SK-N-SH (cell line): ENCODE results near the gene MUS81. TPM values are rescaled to one million over a fixed set of nuclear protein-coding genes. Genes with fewer than 3 reads are reported as not detected.

ENCODE experiments used
- CTCF ChIA-PET: fragments of 300-600, 350-600 bp; formaldehyde crosslinking; extraction: SDS; loops from one replicate; lab custom pipeline; 2021; lab: Yijun Ruan, JAX
- POLR2A ChIA-PET: fragments of 350-600 bp; sonication (Branson Sonifier 250); formaldehyde crosslinking; extraction: SDS; loops from one replicate; lab custom pipeline; 2020; ENCODE audit warnings: antibody characterized with exemption, inconsistent platforms; lab: Yijun Ruan, JAX
- DNase-seq: peaks from one replicate; pipeline ENCODE4 v3.0.0; 2012
- H2AFZ ChIP-seq: fragments of 200-600 bp; sonication (generic); 2 replicates; pipeline ENCODE4 v1.8.1; 2016; ENCODE audit warnings: antibody characterized with exemption, mild to moderate bottlenecking, low read depth
- H3F3A ChIP-seq: fragments of 200-600 bp; sonication (generic); replicated peaks from 2 replicates; pipeline ENCODE3; 2016; ENCODE audit warnings: antibody characterized with exemption, mild to moderate bottlenecking; ENCODE audit not compliant: insufficient read depth
- H3K27ac ChIP-seq, 2 experiments: fragments of 200-500 bp in 1 of 2; fragments of 200-600 bp in 1 of 2; sonication (Bioruptor generic) in 1 of 2; sonication (generic), shearing (Covaris generic) in 1 of 2; 2 replicates each; pipeline versions ENCODE4 v1.5.1 to v1.6.1; 2014 to 2016; ENCODE audit warnings: low read depth in 2 of 2, inconsistent platforms in 1 of 2, low read length in 1 of 2, mild to moderate bottlenecking in 1 of 2, mixed read lengths in 1 of 2
- H3K27me3 ChIP-seq: fragments of 200-600 bp; sonication (generic), shearing (Covaris generic); 2 replicates; pipeline ENCODE4 v1.6.1; 2016; ENCODE audit warnings: mixed run types; ENCODE audit not compliant: insufficient read depth
- H3K36me3 ChIP-seq, 2 experiments: fragments of 200-500 bp in 1 of 2; fragments of 200-600 bp in 1 of 2; sonication (Bioruptor generic) in 1 of 2; sonication (generic) in 1 of 2; replicated peaks in 1 of 2; 2 replicates each; pipeline versions ENCODE3 to v1.5.1; 2014 to 2016; ENCODE audit warnings: low read length in 1 of 2, mild to moderate bottlenecking in 1 of 2; ENCODE audit not compliant: insufficient read depth in 2 of 2, control insufficient read depth in 1 of 2
- H3K4me1 ChIP-seq, 2 experiments: fragments of 200-500 bp in 1 of 2; fragments of 200-600 bp in 1 of 2; sonication (Bioruptor generic) in 1 of 2; sonication (generic), shearing (Covaris generic) in 1 of 2; 2 replicates each; pipeline versions ENCODE4 v1.5.1 to v1.6.1; 2014 to 2016; ENCODE audit warnings: low read depth in 1 of 2, low read length in 1 of 2, mixed run types in 1 of 2; ENCODE audit not compliant: insufficient read depth in 2 of 2, control insufficient read depth in 1 of 2
- H3K4me2 ChIP-seq: fragments of 200-600 bp; sonication (generic), shearing (Covaris generic); 2 replicates; pipeline ENCODE4 v1.6.1; 2017; ENCODE audit warnings: mixed run types
- H3K4me3 ChIP-seq, 2 experiments: fragments of 200-500 bp in 1 of 2; fragments of 200-600 bp in 1 of 2; sonication (Bioruptor generic) in 1 of 2; sonication (generic), shearing (Covaris generic) in 1 of 2; 2 replicates each; pipeline versions ENCODE4 v1.5.1 to v1.8.1; 2014 to 2016; ENCODE audit warnings: low read depth in 2 of 2, inconsistent platforms in 1 of 2, low read length in 1 of 2, mild to moderate bottlenecking in 1 of 2, mixed read lengths in 1 of 2, moderate library complexity in 1 of 2
- H3K79me2 ChIP-seq: fragments of 200-600 bp; sonication (generic); 2 replicates; pipeline ENCODE4 v1.8.1; 2017; ENCODE audit warnings: mild to moderate bottlenecking; ENCODE audit not compliant: insufficient read depth
- H3K9ac ChIP-seq: fragments of 200-600 bp; sonication (generic); 2 replicates; pipeline ENCODE4 v1.6.1; 2017; ENCODE audit warnings: mixed run types
- H3K9me2 ChIP-seq: fragments of 200-600 bp; sonication (generic); 2 replicates; pipeline ENCODE4 v1.6.1; 2017; ENCODE audit warnings: mixed run types
- H3K9me3 ChIP-seq: fragments of 200-600 bp; sonication (generic); 2 replicates; pipeline ENCODE4 v1.6.1; 2017; ENCODE audit warnings: mixed run types, mild to moderate bottlenecking, moderate library complexity
- H4K20me1 ChIP-seq: fragments of 200-600 bp; sonication (generic); 2 replicates; pipeline ENCODE4 v1.6.1; 2017; ENCODE audit warnings: mild to moderate bottlenecking, mixed run types; ENCODE audit not compliant: insufficient read depth
- ELF1 ChIP-seq: IDR thresholded peaks from 2 replicates; pipeline ENCODE4 v1.4.0; 2012
- GATA2 ChIP-seq: sonication (generic); formaldehyde crosslinking; IDR thresholded peaks from 2 replicates; pipeline ENCODE4 v1.5.0; 2020; ENCODE audit warnings: mild to moderate bottlenecking, missing genetic modification reagents
- MEF2A ChIP-seq: IDR thresholded peaks from 2 replicates; pipeline ENCODE4 v1.4.0; 2012; ENCODE audit warnings: low read depth, borderline replicate concordance
- MXI1 ChIP-seq: IDR thresholded peaks from 2 replicates; pipeline ENCODE4 v1.6.1; 2012; ENCODE audit warnings: mild to moderate bottlenecking, low read depth, low read length, improper control_type of control experiment
- PBX3 ChIP-seq: IDR thresholded peaks from 2 replicates; pipeline ENCODE4; 2012
- RAD21 ChIP-seq: IDR thresholded peaks from 2 replicates; pipeline ENCODE4 v1.6.1; 2012; ENCODE audit warnings: mild to moderate bottlenecking, low read length
- REST ChIP-seq: IDR thresholded peaks from 2 replicates; pipeline ENCODE4 v1.6.1; 2012; ENCODE audit warnings: mild to moderate bottlenecking, low read depth, low read length, moderate library complexity
- RFX5 ChIP-seq: IDR thresholded peaks from 2 replicates; pipeline ENCODE4 v1.6.1; 2012; ENCODE audit warnings: mild to moderate bottlenecking, improper control_type of control experiment, low read length
- SIN3A ChIP-seq: IDR thresholded peaks from 2 replicates; pipeline ENCODE4 v1.6.1; 2012; ENCODE audit warnings: low read depth, mild to moderate bottlenecking, low read length, moderate library complexity, borderline replicate concordance
- SMC3 ChIP-seq: IDR thresholded peaks from 2 replicates; pipeline ENCODE4 v1.6.1; 2012; ENCODE audit warnings: low read depth, low read length, improper control_type of control experiment
- TEAD4 ChIP-seq: IDR thresholded peaks from 2 replicates; pipeline ENCODE4 v1.4.0; 2012; ENCODE audit warnings: mild to moderate bottlenecking, borderline replicate concordance; ENCODE audit not compliant: insufficient read depth
- USF1 ChIP-seq: IDR thresholded peaks from 2 replicates; pipeline ENCODE4 v1.4.0; 2012; ENCODE audit warnings: low read depth, borderline replicate concordance
- WGBS: methylation state at CpG from one replicate; pipeline ENCODE4 v1.1.6; 2017; ENCODE audit warnings: low lambda C conversion rate; 5-methylcytosine and 5-hydroxymethylcytosine counted together
- polyA plus RNA-seq, 3 experiments: library from polyadenylated mRNA; depleted of rRNA; stranded (reverse); fragments of >200 nt; gene quantifications; 2 replicates each; pipeline ENCODE4 v1.2.3, GENCODE V29; 2012

The MUS81 gene
- polyA plus RNA-seq, 1 of the 3 experiments (the other 2 are of a cell fraction), result 58.2 TPM

- H3K79me2 ChIP-seq, result peaks cover 27% of the 10 kb centered on the region
- DNase-seq, result no peak
- no peak overlapping the region for H3K9ac ChIP-seq
- H3K27ac ChIP-seq, result no peak overlapping the region
- 0 out of 2 replicates have a peak overlapping the region, but pooled peaks have one; percentile 20 for H2AFZ ChIP-seq
- H3K9me3 ChIP-seq, result no peaks in the 10 kb centered on the region
- H3K4me3 ChIP-seq, result no peak overlapping the region
- WGBS, result 85% methylated on average over 5 of the region's 5 CpGs
- TF ChIP-seq REST, result no peak
- no peaks in the 10 kb centered on the region for H3K27me3 ChIP-seq
- H3K4me1 ChIP-seq, result peaks cover under 1 to 26% of the 10 kb centered on the region in 2 experiments; a peak in 3 of 4 replicates
- peaks cover 48% of the 10 kb centered on the region for H3F3A ChIP-seq
- H3K4me2 ChIP-seq, result no peak overlapping the region
- no peaks in the 10 kb centered on the region for H3K36me3 ChIP-seq
- no peaks in the 10 kb centered on the region for H3K9me2 ChIP-seq
- H4K20me1 ChIP-seq, result no peaks in the 10 kb centered on the region
- CTCF ChIA-PET, result interaction anchor here (1.1 to 2.5 kb wide), 4 partner anchors 10 to 82 kb away, joined by 3 to 16 read pairs (median 9); partner anchors contain the start of gene FIBP
- POLR2A ChIA-PET, result no interaction called here
These were observed 46.4 kb downstream of the MUS81 start for GRCh38 chr11:65906602-65907001.

GRCh38 chr11:65907878-65908277 lies 47.6 kb downstream of the MUS81 start:
- H4K20me1 ChIP-seq, result no peaks in the 10 kb centered on the region
- POLR2A ChIA-PET, result no interaction called here

GRCh38 chr11:65911682-65912568 lies 51.7 kb downstream of the MUS81 start:
- Histone ChIP-seq H3K9me3 (no peaks in the 10 kb centered on the region), H3K4me1 (peaks cover 12 to 47% of the 10 kb centered on the region in 2 experiments; a peak in 3 of 4 replicates), H3F3A (peaks cover 25% of the 10 kb centered on the region), H2AFZ (no peak overlapping the region), H3K27me3 (no peaks in the 10 kb centered on the region), H4K20me1 (no peaks in the 10 kb centered on the region), H3K4me3 (no peak overlapping the region), H3K27ac (peak overlapping the region in 1 of 2 experiments; percentile 97; a peak in 2 of 4 replicates), H3K9ac (peak overlapping the region; percentile 47), H3K9me2 (no peaks in the 10 kb centered on the region), H3K4me2 (peak overlapping the region; percentile 49), H3K79me2 (peaks cover 38% of the 10 kb centered on the region), H3K36me3 (no peaks in the 10 kb centered on the region)
- ChIA-PET CTCF (interaction anchor here (0.9 to 5.6 kb wide), 13 partner anchors 10 to 310 kb away, joined by 3 to 71 read pairs (median 4); partner anchors contain the start of genes CCDC85B, FIBP and FOSL1), POLR2A (interaction anchor here (0.8 to 1.7 kb wide), 2 partner anchors 18 to 21 kb away, joined by 3 to 4 read pairs; partner anchors contain the start of gene CCDC85B)
- 10% methylated on average over 11 of the region's 14 CpGs for WGBS
- DNase-seq, result peak; percentile 84
- TF ChIP-seq GATA2, result no peak
- TF ChIP-seq TEAD4, result no peak
- peak; percentile 69 for TF ChIP-seq RAD21
- no peak for TF ChIP-seq ELF1
- TF ChIP-seq SMC3, result peak; percentile 27; the same call in 1 of the 2 replicates
- TF ChIP-seq MEF2A, result no peak
- TF ChIP-seq RFX5, result no peak
- TF ChIP-seq PBX3, result 0 out of 2 replicates have a peak, but pooled peaks have one; percentile 5
- TF ChIP-seq USF1, result peak; percentile 59; the same call in 1 of the 2 replicates

More at GRCh38 chr11:65907878-65908277, 47.6 kb downstream of the MUS81 start:
- no peaks in the 10 kb centered on the region for H3K9me3 ChIP-seq
- H3K36me3 ChIP-seq, result no peaks in the 10 kb centered on the region
- peaks cover 22% of the 10 kb centered on the region for H3K79me2 ChIP-seq
- no peak overlapping the region for H3K4me2 ChIP-seq
- DNase-seq, result no peak
- H3K27me3 ChIP-seq, result no peaks in the 10 kb centered on the region
- H3F3A ChIP-seq, result peaks cover 38% of the 10 kb centered on the region
- peaks cover 5 to 27% of the 10 kb centered on the region in 2 experiments; a peak in 3 of 4 replicates for H3K4me1 ChIP-seq
- TF ChIP-seq MXI1 (no peak), SIN3A (no peak)
- WGBS, result 93% methylated on average over 6 of the region's 6 CpGs
- H3K9me2 ChIP-seq, result no peaks in the 10 kb centered on the region
- no peak overlapping the region for H2AFZ ChIP-seq
- CTCF ChIA-PET, result interaction anchor here (1.7 to 2.5 kb wide), 2 partner anchors 20 to 82 kb away, joined by 4 to 16 read pairs; partner anchors contain the start of gene FIBP
- no peak overlapping the region for H3K9ac ChIP-seq
- no peak overlapping the region for H3K4me3 ChIP-seq
- H3K27ac ChIP-seq, result no peak overlapping the region
